Panc1 (cell line): ENCODE measurements around the gene OR7C1.

Experiments used
- CTCF ChIP-seq: fragments of 450-650 bp; IDR thresholded peaks from 2 replicates; pipeline ENCODE4 v1.5.1; 2017; ENCODE audit warnings: mild to moderate bottlenecking
- POLR2AphosphoS5 ChIP-seq: IDR thresholded peaks from 2 replicates; pipeline ENCODE4 v1.6.1; 2012; ENCODE audit warnings: mild to moderate bottlenecking, low read depth, low read length, moderate library complexity

GRCh38 chr19:14786421-14786851 is 48.5 kb downstream of the OR7C1 start:
- TF ChIP-seq CTCF = peak; percentile 94
- no peak for TF ChIP-seq POLR2AphosphoS5
